ENCODE measurements around the gene TMTC2.

GRCh38 chr12:83142914-83143313 is 456.2 kb downstream of the TMTC2 start:
- TF ChIP-seq EZH2 (IDR thresholded peaks at IDR 0.05; ENCODE audit: borderline replicate concordance, insufficient read depth, low read depth, low read length, poor library complexity, severe bottlenecking) = no peak
- no peak for TF ChIP-seq CTCF (IDR thresholded peaks at IDR 0.05)

All from B cell (primary cell).